C4-2B (cell line): ENCODE measurements around the gene VAT1.

Experiments
- CTCF ChIP-seq: fragments of 450-650 bp; conservative IDR thresholded peaks from 2 replicates; pipeline ENCODE4 v1.5.1; 2017; ENCODE audit warnings: mild to moderate bottlenecking
- ZFX ChIP-seq: fragments of 450-650 bp; IDR thresholded peaks from 2 replicates; pipeline ENCODE4 v1.6.1; 2017

DNA sequence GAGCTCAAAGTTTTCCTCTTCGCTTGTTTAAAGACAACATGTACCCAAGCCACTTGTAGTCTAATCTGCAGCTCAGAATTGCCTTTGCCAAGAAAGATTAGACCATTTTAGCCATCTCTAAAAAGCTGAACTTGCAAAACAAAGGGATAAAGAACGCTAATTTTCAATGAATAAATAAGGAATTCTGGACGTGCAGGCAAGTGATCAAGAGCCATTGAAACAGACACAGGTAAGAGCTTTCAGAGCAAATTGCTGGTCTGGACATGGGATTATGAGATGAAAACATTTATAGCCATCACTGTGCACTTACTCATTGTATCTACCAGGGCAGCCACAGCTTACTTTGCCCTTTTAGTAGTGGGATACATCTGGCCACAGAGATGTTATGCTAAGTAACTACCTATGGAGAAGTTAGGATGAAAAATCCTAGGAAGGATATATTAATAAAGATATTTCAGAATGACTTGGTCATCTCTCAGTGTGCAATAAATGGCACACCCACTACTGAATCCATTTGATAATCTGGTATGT is 47.2 kb upstream of the VAT1 start:
- TF ChIP-seq CTCF (no peak), ZFX (no peak)
